Activated CD4-positive, alpha-beta T cell treated with anti-CD3 and anti-CD28 coated beads, Interleukin-2, amount 10 ng/mL, durations not matched to agents 24 days and 14 days (primary cell): ENCODE measurements around the gene FAM167B. TPM values are rescaled to one million over a fixed set of nuclear protein-coding genes. Genes with fewer than 3 reads are reported as not detected.

ENCODE experiments used
- DNase-seq: peaks from one replicate; pipeline ENCODE4 v3.0.0; 2022
- H3K27ac Mint-ChIP-seq: one replicate; pipeline ENCODE4 v1.8.0; 2022; ENCODE audit warnings: mild to moderate bottlenecking, mixed read lengths
- H3K27me3 Mint-ChIP-seq: one replicate; pipeline ENCODE4 v1.8.0; 2022; ENCODE audit warnings: mixed read lengths
- H3K36me3 Mint-ChIP-seq: one replicate; pipeline ENCODE4 v1.8.0; 2022; ENCODE audit warnings: low read depth, mild to moderate bottlenecking, mixed read lengths
- H3K4me1 Mint-ChIP-seq: one replicate; pipeline ENCODE4 v1.8.0; 2021; ENCODE audit warnings: mixed read lengths
- H3K4me3 Mint-ChIP-seq: one replicate; pipeline ENCODE4 v1.8.0; 2022; ENCODE audit warnings: mild to moderate bottlenecking, moderate library complexity, mixed read lengths
- H3K9me3 Mint-ChIP-seq: one replicate; pipeline ENCODE4 v1.8.0; 2021; ENCODE audit warnings: mixed read lengths
- intact Hi-C: fragments of 100-400 bp; cut with micrococcal nuclease; formaldehyde crosslinking; loops from one replicate; pipeline ENCODE4 v1.15.1; 2023
- total RNA-seq: library from RNA; stranded (reverse); gene quantifications from 2 replicates; pipeline ENCODE4 v1.2.3, GENCODE V29; 2022

Gene FAM167B
- total RNA-seq, 1 donor from 2014 or later = 0.23 TPM

GRCh38 chr1:32239337-32239736 is 7.7 kb upstream of the FAM167B start:
- Mint-ChIP-seq H3K9me3 (no peaks in the 10 kb centered on the region), H3K4me1 (peaks cover 13% of the 10 kb centered on the region), H3K27me3 (no peaks in the 10 kb centered on the region), H3K36me3 (peaks cover 2% of the 10 kb centered on the region), H3K27ac (no peak overlapping the region), H3K4me3 (peak overlapping the region; percentile 85)
- intact Hi-C loops = no loop called here
- DNase-seq = peak; percentile 56

- intact Hi-C loops = no loop called here
- peaks cover 13% of the 10 kb centered on the region for H3K4me1 Mint-ChIP-seq
Observed at GRCh38 chr1:32239790-32240139, 7.3 kb upstream of the FAM167B start.

GRCh38 chr1:32240140-32240951 is 6.7 kb upstream of the FAM167B start:
- Mint-ChIP-seq H3K4me1 (peaks cover 13% of the 10 kb centered on the region), H3K27ac (peak overlapping the region; percentile 34)
- DNase-seq = peak; percentile 82

More at GRCh38 chr1:32239790-32240139, 7.3 kb upstream of the FAM167B start:
- peak; percentile 56 for DNase-seq
- Mint-ChIP-seq H3K27ac (no peak overlapping the region), H3K9me3 (no peaks in the 10 kb centered on the region), H3K4me3 (peak overlapping the region; percentile 85), H3K36me3 (peaks cover 2% of the 10 kb centered on the region), H3K27me3 (no peaks in the 10 kb centered on the region)

DNA sequence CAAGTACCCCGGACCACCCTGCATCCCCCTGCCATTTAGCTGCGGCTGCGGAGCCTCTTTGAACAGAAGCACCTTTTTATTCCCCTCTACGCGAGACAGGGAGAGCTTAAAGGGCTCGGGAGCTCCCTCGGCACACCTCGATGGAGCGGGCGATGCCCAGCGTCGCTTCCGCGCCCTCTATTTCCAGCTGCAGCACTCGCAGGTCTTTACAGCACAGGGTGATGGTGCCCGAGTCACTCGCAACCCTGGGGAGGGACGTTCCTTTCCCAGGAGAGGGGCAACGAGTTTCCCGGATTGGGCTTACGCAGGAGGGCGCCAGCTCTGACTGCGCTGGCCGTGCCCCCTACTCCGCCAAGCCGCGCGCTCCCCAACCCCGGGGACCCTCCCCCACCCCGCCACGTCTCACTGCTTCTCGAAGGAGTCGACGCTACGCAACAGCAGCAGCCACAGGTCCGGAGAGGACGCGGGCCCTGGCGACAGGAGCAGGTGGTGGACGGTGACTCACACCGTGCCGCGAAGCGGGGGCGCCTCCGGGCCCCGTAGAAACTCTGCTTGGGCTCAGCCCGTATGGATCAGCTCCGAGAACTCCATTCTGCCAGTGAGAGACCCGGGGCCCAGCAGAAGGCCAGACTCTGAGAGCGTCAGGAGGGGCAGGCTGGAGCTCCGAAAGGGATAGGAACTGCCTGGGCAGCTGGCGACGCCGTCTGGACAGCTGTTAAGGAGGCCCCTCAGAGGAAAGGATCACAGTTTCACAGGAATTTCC is 5.8 kb upstream of the FAM167B start:
- H3K4me1 Mint-ChIP-seq = peaks cover 11% of the 10 kb centered on the region
- no peaks in the 10 kb centered on the region for H3K9me3 Mint-ChIP-seq
- H3K27me3 Mint-ChIP-seq = no peaks in the 10 kb centered on the region
- H3K4me3 Mint-ChIP-seq = peak overlapping the region; percentile 85
- peak; percentile 79 for DNase-seq
- intact Hi-C loops = no loop called here
- H3K27ac Mint-ChIP-seq = peak overlapping the region; percentile 34
- peaks cover under 1% of the 10 kb centered on the region for H3K36me3 Mint-ChIP-seq

More at GRCh38 chr1:32240140-32240951, 6.7 kb upstream of the FAM167B start:
- Mint-ChIP-seq H3K9me3 (no peaks in the 10 kb centered on the region), H3K4me3 (peak overlapping the region; percentile 85), H3K36me3 (peaks cover 2% of the 10 kb centered on the region), H3K27me3 (no peaks in the 10 kb centered on the region)
- intact Hi-C loops = no loop called here

- no peak for DNase-seq
- peaks cover 23% of the 10 kb centered on the region for H3K4me1 Mint-ChIP-seq
- H3K4me3 Mint-ChIP-seq = no peak overlapping the region
- H3K27ac Mint-ChIP-seq = no peak overlapping the region
- intact Hi-C loops = no loop called here
- no peaks in the 10 kb centered on the region for H3K36me3 Mint-ChIP-seq
- no peaks in the 10 kb centered on the region for H3K9me3 Mint-ChIP-seq
- no peaks in the 10 kb centered on the region for H3K27me3 Mint-ChIP-seq
Observed at GRCh38 chr1:32242341-32242851, 4.6 kb upstream of the FAM167B start.

DNA sequence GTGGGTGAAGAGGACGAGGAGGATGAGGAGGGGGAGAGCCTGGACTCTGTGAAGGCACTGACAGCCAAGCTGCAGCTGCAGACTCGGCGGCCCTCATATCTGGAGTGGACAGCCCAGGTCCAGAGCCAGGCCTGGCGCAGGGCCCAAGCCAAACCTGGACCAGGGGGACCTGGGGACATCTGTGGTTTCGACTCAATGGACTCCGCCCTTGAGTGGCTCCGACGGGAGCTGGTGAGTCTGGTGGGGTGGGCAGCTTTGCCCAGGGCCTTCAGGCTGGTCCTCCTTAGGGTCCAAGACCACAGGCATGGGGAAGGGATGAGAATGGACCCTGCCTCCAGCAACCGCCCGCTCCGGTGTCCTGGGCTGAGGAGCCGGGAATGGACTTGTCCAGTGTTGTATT is 430 bp downstream of the FAM167B start:
- H3K27ac Mint-ChIP-seq = peak overlapping the region; percentile 96
- H3K4me3 Mint-ChIP-seq = peak overlapping the region; percentile 69
- peaks cover 12% of the 10 kb centered on the region for H3K36me3 Mint-ChIP-seq
- H3K9me3 Mint-ChIP-seq = no peaks in the 10 kb centered on the region
- intact Hi-C loops = no loop called here
- no peak for DNase-seq
- H3K4me1 Mint-ChIP-seq = peaks cover 54% of the 10 kb centered on the region
- no peaks in the 10 kb centered on the region for H3K27me3 Mint-ChIP-seq

DNA sequence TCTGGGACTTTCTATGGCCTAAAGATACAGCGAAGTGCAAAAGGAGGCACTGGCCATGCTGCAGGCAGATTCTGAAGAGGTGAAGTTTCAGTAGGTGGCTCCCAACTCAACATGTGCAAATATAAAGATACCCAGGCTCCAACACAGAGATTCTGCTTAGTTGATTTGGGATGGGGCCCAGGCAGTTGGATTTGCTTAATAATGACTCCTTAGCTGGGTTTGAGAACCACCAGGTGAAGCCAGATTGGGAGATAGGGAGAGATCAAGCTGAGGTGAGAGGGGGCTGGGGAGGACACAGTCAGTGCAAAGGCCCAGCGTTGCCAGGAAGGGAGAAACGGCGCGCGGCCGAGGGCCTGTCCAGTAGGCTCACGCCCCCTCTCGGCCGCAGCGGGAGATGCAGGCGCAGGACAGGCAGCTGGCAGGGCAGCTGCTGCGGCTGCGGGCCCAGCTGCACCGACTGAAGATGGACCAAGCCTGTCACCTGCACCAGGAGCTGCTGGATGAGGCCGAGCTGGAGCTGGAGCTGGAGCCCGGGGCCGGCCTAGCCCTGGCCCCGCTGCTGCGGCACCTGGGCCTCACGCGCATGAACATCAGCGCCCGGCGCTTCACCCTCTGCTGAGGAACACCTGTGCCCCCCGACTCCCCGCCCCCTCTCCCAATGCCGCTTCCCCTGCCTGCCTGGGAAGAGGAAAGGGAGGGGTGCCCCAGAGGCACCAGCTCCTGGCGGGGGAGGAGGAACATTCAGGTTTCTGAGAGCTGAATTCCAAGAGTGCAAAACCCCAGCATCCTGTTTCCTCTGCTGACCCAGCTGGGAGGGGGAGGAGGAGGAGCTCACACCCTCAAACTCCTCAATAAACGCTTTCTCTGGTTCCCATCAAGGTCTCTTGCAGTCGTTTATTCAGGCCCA is 1.2 kb downstream of the FAM167B start:
- Mint-ChIP-seq H3K27me3 (no peaks in the 10 kb centered on the region), H3K36me3 (peaks cover 19% of the 10 kb centered on the region), H3K27ac (peak overlapping the region; percentile 97), H3K9me3 (no peaks in the 10 kb centered on the region), H3K4me1 (peaks cover 58% of the 10 kb centered on the region), H3K4me3 (peak overlapping the region; percentile 69)
- peak; percentile 94 for DNase-seq
- intact Hi-C loops = loop anchor here (2.0 kb wide), 1 partner anchor 403 kb away; the partner anchor contains the start of genes RBBP4 and ZBTB8OS

DNA sequence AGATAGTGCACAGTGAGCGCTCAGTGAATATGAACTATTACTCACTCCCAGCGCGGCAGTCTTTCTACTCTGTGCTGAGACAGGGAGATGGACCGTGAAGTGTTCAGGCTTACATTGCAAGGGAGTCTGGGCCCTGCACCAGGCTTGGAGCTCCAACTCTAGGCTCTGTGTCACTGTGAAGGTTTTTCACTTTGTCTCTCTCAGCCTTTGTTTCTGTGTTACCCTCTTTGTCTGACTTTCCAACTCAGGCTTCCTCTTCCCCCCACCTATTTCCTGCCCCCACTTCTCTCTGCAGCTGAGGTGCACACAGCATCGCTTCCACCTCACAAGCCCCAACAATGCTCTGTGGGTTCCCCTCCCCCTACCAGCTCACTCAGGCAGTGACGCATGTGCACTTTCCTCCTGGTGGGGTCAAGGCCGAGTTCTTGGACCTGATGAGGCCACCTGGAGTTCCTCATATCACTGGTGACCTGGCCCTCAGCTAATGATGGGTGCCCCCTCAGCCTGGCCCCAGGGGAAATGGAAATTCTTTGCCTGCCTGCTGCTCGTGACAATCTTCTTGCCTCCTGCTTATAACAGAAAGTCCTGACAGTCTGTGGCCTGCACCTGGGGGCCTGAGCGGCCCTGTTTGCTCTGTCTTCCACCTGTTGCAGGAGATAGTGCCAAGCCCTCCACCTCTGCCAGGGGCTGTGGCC is 3.0 kb downstream of the FAM167B start:
- intact Hi-C loops = loop anchor here (1.0 to 10.0 kb wide), 7 partner anchors 28 to 401 kb away; partner anchors contain the start of genes EIF3I, HDAC1, RBBP4 and TMEM234

DNA sequence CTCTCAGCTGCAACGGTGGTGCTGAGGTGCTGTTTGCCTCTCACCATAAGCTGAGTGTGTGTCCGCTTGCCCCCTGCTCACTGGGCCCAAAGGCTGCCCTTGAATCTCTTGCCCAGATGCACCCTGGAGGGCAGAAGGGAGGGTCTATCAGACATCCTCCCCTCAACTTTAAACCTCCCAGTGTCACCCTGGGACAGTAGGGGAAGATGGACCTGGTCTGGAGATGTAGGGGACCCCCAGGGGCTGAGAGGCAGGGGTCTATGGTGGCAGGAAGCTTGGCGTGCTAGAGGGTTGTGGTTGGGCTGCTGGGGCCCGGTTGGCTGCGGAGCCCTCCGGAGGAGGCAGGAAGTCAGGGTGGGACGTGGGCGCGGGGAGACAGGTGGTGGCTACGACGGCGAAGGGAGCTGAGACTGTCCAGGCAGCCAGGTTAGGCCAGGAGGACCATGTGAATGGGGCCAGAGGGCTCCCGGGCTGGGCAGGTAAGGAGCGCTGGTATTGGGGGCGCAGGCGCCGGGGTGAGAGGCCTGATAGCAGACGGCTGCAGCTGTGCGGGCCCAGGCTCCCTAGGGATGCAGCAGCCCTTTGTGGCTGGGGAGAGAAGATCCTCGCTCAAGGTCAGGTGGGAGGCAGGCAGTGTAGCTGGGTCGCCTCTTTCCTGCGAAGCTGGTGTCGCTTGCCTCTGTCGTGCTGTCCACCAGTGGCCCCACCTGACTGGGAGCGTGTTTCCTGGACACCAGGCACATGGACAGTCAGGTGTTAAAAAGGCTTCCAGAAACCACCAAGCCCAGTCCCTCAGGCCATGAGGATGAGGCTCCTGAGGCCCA is 4.1 kb downstream of the FAM167B start, which contains the start of gene LCK:
LCK (plus strand) TSS at position 373 of the 824 bp plus-strand sequence. CDS start 23,065 bp downstream, outside the sequence.
- Mint-ChIP-seq H3K27ac (peak within 1 kb of the TSS; percentile 97), H3K4me3 (peak within 1 kb of the TSS; percentile 98), H3K27me3 (no peaks in the 10 kb centered on the region), H3K36me3 (peaks cover 31% of the 10 kb centered on the region), H3K9me3 (no peaks in the 10 kb centered on the region), H3K4me1 (peaks cover 75% of the 10 kb centered on the region)
- peak; percentile 90 for DNase-seq
- intact Hi-C loops = loop anchor here (1.0 to 10.0 kb wide), 6 partner anchors 29 to 309 kb away; partner anchors contain the start of genes EIF3I, HDAC1, TMEM234 and TMEM39B

More for the DNA sequence above, 3.0 kb downstream of the FAM167B start:
- H3K27ac Mint-ChIP-seq = peak overlapping the region; percentile 97
- peak; percentile 95 for DNase-seq
- peaks cover 26% of the 10 kb centered on the region for H3K36me3 Mint-ChIP-seq
- peaks cover 70% of the 10 kb centered on the region for H3K4me1 Mint-ChIP-seq
- H3K27me3 Mint-ChIP-seq = no peaks in the 10 kb centered on the region
- peak overlapping the region; percentile 98 for H3K4me3 Mint-ChIP-seq
- no peaks in the 10 kb centered on the region for H3K9me3 Mint-ChIP-seq

DNA sequence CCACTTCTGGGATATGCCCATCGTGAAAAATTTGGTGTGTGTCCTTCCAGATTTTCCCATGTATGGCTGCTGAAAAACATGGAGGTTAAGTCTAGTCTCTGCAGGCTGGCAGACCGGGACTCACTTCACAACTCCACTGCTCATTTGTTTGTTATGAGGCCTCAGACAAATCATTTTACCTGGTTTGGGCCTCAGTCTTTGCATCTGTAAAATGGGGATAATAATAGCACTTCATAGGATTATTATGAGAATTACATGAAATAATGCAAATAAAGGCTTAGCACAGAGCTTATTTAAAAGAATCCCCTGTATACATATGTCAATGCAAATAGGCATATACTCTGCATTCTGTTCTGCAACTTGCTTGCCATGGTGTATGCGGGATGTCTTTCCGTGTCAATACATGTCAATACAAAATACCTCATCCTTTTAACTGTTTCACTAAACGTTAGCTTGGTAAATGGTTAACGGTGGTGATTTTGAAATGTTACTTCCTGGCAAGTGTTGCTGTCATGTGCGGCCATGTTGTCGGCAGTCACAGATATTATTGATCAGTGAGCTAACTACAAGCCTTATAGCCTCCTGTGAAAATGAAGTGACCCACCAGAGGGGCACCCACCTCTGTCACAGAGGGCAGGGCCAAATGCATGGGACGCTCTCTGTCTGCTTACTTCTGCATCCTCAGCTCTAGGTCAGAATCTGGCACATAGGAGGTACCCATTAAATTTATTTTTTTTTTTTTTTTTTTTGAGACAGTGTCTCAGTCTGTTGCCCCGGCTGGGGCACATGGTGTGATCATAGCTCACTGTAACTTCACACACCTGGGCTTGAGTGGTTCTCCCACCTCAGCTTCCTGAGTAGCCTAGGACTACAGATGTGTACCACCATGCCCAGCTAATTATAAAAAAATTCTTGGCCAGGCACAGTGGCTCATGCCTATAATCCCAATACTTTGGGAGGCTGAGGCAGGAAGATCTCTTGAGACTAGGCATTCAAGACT is 8.3 kb downstream of the FAM167B start:
- no peaks in the 10 kb centered on the region for H3K27me3 Mint-ChIP-seq
- H3K36me3 Mint-ChIP-seq = peaks cover 53% of the 10 kb centered on the region
- peak overlapping the region; percentile 90 for H3K27ac Mint-ChIP-seq
- peak; percentile 81 for DNase-seq
- H3K9me3 Mint-ChIP-seq = no peaks in the 10 kb centered on the region
- H3K4me1 Mint-ChIP-seq = peaks cover 57% of the 10 kb centered on the region
- peak overlapping the region; percentile 98 for H3K4me3 Mint-ChIP-seq
- intact Hi-C loops = loop anchor here (10.0 kb wide), 1 partner anchor 181 kb away; the partner anchor contains the start of gene TMEM39B
